ENCODE measurements around the gene HEXIM2.

HEXIM2 gene

GRCh38 chr17:45145035-45145389, 16.7 kb upstream of the HEXIM2 start:
- DNase-seq, result no peak

GRCh38 chr17:45146166-45146565, 15.5 kb upstream of the HEXIM2 start:
- no peak for DNase-seq

- DNase-seq, result no peak
These were observed 15.1 kb upstream of the HEXIM2 start for GRCh38 chr17:45146592-45146889.

GRCh38 chr17:45146890-45147580, 14.6 kb upstream of the HEXIM2 start:
- peak; percentile 61 for DNase-seq

- peak; percentile 65 for DNase-seq
These were observed 14.0 kb upstream of the HEXIM2 start for GRCh38 chr17:45147581-45148182.

GRCh38 chr17:45148183-45149036, 13.3 kb upstream of the HEXIM2 start, which contains the start of gene HEXIM1:
Gene HEXIM1, plus strand, starts transcription at chr17:45148475. Its CDS starts 716 bp downstream, at chr17:45149191.
- peak; percentile 98 for DNase-seq

- peak; percentile 71 for DNase-seq
These were observed 12.5 kb upstream of the HEXIM2 start for GRCh38 chr17:45149037-45149668.

GRCh38 chr17:45149669-45150664, 11.7 kb upstream of the HEXIM2 start:
- DNase-seq, result no peak

- DNase-seq, result no peak
These were observed 10.5 kb upstream of the HEXIM2 start for GRCh38 chr17:45150911-45151809.

GRCh38 chr17:45155029-45155428, 6.6 kb upstream of the HEXIM2 start:
- no peak for DNase-seq

GRCh38 chr17:45155483-45155882, 6.2 kb upstream of the HEXIM2 start:
- DNase-seq, result no peak

GRCh38 chr17:45156242-45156641, 5.4 kb upstream of the HEXIM2 start:
- DNase-seq, result no peak

GRCh38 chr17:45160447-45161287, 1.0 kb upstream of the HEXIM2 start:
- peak; percentile 51 for DNase-seq

- DNase-seq, result no peak
These were observed 481 bp downstream of the HEXIM2 start for GRCh38 chr17:45162025-45162687.

GRCh38 chr17:45164734-45165269, 3.1 kb downstream of the HEXIM2 start:
- no peak for DNase-seq

GRCh38 chr17:45168991-45169752, 7.5 kb downstream of the HEXIM2 start:
- DNase-seq, result no peak

GRCh38 chr17:45170280-45170930, 8.7 kb downstream of the HEXIM2 start:
- no peak for DNase-seq

- DNase-seq, result no peak
These were observed 9.3 kb downstream of the HEXIM2 start for GRCh38 chr17:45170931-45171337.

All from activated gamma-delta T cell treated with Interleukin-2 at 50 U/mL for 16 hours (primary cell).